ENCODE data around the gene ODF2.
A peak's percentile ranks its signal among the peaks of the same experiment; 100 is the strongest.
"Not testable (repeated sequence)": the region's sequence is repeated elsewhere in the genome, so short reads cannot be mapped to it uniquely, and the experiment has no call there.

The ODF2 gene

GRCh38 chr9:128419061-128419925 lies 36.5 kb upstream of the ODF2 start:
- TF ChIP-seq CTCF (IDR thresholded peaks at IDR 0.05; ENCODE audit: extremely low read depth, insufficient read depth, missing control alignments), result no peak
- in situ Hi-C loops (cut with MboI; ENCODE audit: low pct_unique_long_range_greater_than_20kb, low sequenced_read_pairs, unreplicated experiment), result no loop called here
- DNase-seq (ENCODE audit: low spot score), result no peak

- TF ChIP-seq CTCF (IDR thresholded peaks at IDR 0.05; ENCODE audit: extremely low read depth, insufficient read depth, missing control alignments), result peak; percentile 95
- DNase-seq (ENCODE audit: low spot score), result peak; percentile 93
- in situ Hi-C loops (cut with MboI; ENCODE audit: low pct_unique_long_range_greater_than_20kb, low sequenced_read_pairs, unreplicated experiment), result no loop called here
Observed at GRCh38 chr9:128420060-128420650, 35.7 kb upstream of the ODF2 start.

- DNase-seq (ENCODE audit: low spot score), result peak; percentile 92
- TF ChIP-seq CTCF (IDR thresholded peaks at IDR 0.05; ENCODE audit: extremely low read depth, insufficient read depth, missing control alignments), result no peak
- in situ Hi-C loops (cut with MboI; ENCODE audit: low pct_unique_long_range_greater_than_20kb, low sequenced_read_pairs, unreplicated experiment), result no loop called here
Observed at GRCh38 chr9:128420651-128421481, 34.9 kb upstream of the ODF2 start, which contains the start of gene CERCAM. CERCAM (plus strand) TSS chr9:128420857; CDS start chr9:128420878, 21 bp downstream.

GRCh38 chr9:128421482-128421996 lies 34.3 kb upstream of the ODF2 start:
- DNase-seq (ENCODE audit: low spot score), result no peak
- TF ChIP-seq CTCF (IDR thresholded peaks at IDR 0.05; ENCODE audit: extremely low read depth, insufficient read depth, missing control alignments), result no peak
- in situ Hi-C loops (cut with MboI; ENCODE audit: low pct_unique_long_range_greater_than_20kb, low sequenced_read_pairs, unreplicated experiment), result no loop called here

GRCh38 chr9:128422022-128422782 lies 33.6 kb upstream of the ODF2 start:
- in situ Hi-C loops (cut with MboI; ENCODE audit: low pct_unique_long_range_greater_than_20kb, low sequenced_read_pairs, unreplicated experiment); DNase-seq (ENCODE audit: low spot score): not testable (repeated sequence)

- DNase-seq (ENCODE audit: low spot score), result no peak
- in situ Hi-C loops (cut with MboI; ENCODE audit: low pct_unique_long_range_greater_than_20kb, low sequenced_read_pairs, unreplicated experiment), result no loop called here
- TF ChIP-seq CTCF (IDR thresholded peaks at IDR 0.05; ENCODE audit: extremely low read depth, insufficient read depth, missing control alignments), result no peak
Observed at GRCh38 chr9:128422783-128423150, 33.0 kb upstream of the ODF2 start.

- in situ Hi-C loops (cut with MboI; ENCODE audit: low pct_unique_long_range_greater_than_20kb, low sequenced_read_pairs, unreplicated experiment), result not testable (repeated sequence)
Observed at GRCh38 chr9:128423356-128423755, 32.5 kb upstream of the ODF2 start.

More at GRCh38 chr9:128423356-128423755, 32.5 kb upstream of the ODF2 start:
- DNase-seq (ENCODE audit: low spot score), result not testable (repeated sequence)
